Thymus (tissue), 11 donors: ENCODE measurements around the gene ULK1. TPM values are rescaled to one million over a fixed set of nuclear protein-coding genes. Genes with fewer than 3 reads are reported as not detected.
"Not testable (repeated sequence)": the region's sequence is repeated elsewhere in the genome, so short reads cannot be mapped to it uniquely, and the experiment has no call there.

Experiments used
- DNase-seq, 9 donors: peaks; one replicate each; pipeline ENCODE4 v3.0.0-alpha.2; 2013; ENCODE audit warnings: low spot score in 9 of 9, low read depth in 6 of 9, missing footprints in 1 of 9
- H3K27ac ChIP-seq, 2 donors: one replicate each; pipeline ENCODE4 v1.5.1; 2013; ENCODE audit warnings: control low read depth in 1 of 2, low read depth in 1 of 2, low read length in 1 of 2, mild to moderate bottlenecking in 1 of 2, moderate library complexity in 1 of 2
- H3K27me3 ChIP-seq, 2 donors: one replicate each; pipeline ENCODE4 v1.5.1; 2013; ENCODE audit warnings: low read length in 1 of 2; ENCODE audit not compliant: control insufficient read depth in 2 of 2, insufficient read depth in 1 of 2
- H3K36me3 ChIP-seq, 2 donors: one replicate each; pipeline ENCODE4 v1.5.1; 2013; ENCODE audit warnings: low read length in 1 of 2, mild to moderate bottlenecking in 1 of 2, moderate library complexity in 1 of 2; ENCODE audit not compliant: control insufficient read depth in 2 of 2, insufficient read depth in 2 of 2
- H3K4me1 ChIP-seq, 2 donors: one replicate each; pipeline ENCODE4 v1.5.1; 2013; ENCODE audit warnings: low read length in 2 of 2; ENCODE audit not compliant: control insufficient read depth in 2 of 2, insufficient read depth in 2 of 2
- H3K4me3 ChIP-seq, 2 donors: one replicate each; pipeline ENCODE4 v1.5.1; 2013; ENCODE audit warnings: low read length in 2 of 2, control low read depth in 1 of 2, mild to moderate bottlenecking in 1 of 2
- H3K9me3 ChIP-seq, 2 donors: one replicate each; pipeline ENCODE4 v1.5.1; 2013; ENCODE audit warnings: low read length in 1 of 2, mild to moderate bottlenecking in 1 of 2; ENCODE audit not compliant: control insufficient read depth in 2 of 2, insufficient read depth in 1 of 2
- WGBS: extraction: QIAGEN DNeasy Blood & Tissue Kit; methylation state at CpG from one replicate; pipeline ENCODE4 v1.1.7; 2013; 5-methylcytosine and 5-hydroxymethylcytosine counted together
- polyA plus RNA-seq: library from polyadenylated mRNA; stranded (reverse); fragments of 200-250 nt; gene quantifications from one replicate; pipeline ENCODE4 v1.2.3, GENCODE V29; 2013
- total RNA-seq: library from RNA; stranded (reverse); fragments of 120-200 nt; gene quantifications from one replicate; pipeline ENCODE4 v1.2.4, GENCODE V29; 2013
- donor health status: healthy.

Gene ULK1
- total and polyA plus RNA-seq, 2 donors: 4.2 to 39.2 TPM

GRCh38 chr12:131867891-131868675, 26.3 kb upstream of the ULK1 start:
- H3K4me3 ChIP-seq: no peak overlapping the region
- H3K9me3 ChIP-seq: no peaks in the 10 kb centered on the region
- WGBS: 93% methylated on average over 28 of the region's 28 CpGs
- no peaks in the 10 kb centered on the region for H3K4me1 ChIP-seq
- no peak for DNase-seq
- no peak overlapping the region for H3K27ac ChIP-seq
- H3K27me3 ChIP-seq: peaks cover 0 to 6% of the 10 kb centered on the region in 2 donors
- no peaks in the 10 kb centered on the region for H3K36me3 ChIP-seq

- Histone ChIP-seq H3K36me3 (no peaks in the 10 kb centered on the region), H3K4me1 (no peaks in the 10 kb centered on the region), H3K4me3 (no peak overlapping the region), H3K27ac (no peak overlapping the region), H3K27me3 (no peaks in the 10 kb centered on the region), H3K9me3 (peaks cover 1 to 8% of the 10 kb centered on the region in 2 donors)
- 91% methylated on average over 16 of the region's 16 CpGs for WGBS
- no peak for DNase-seq
These were observed 24.5 kb upstream of the ULK1 start for GRCh38 chr12:131869871-131870418.

GRCh38 chr12:131871677-131872076, 22.7 kb upstream of the ULK1 start:
- no peaks in the 10 kb centered on the region for H3K36me3 ChIP-seq
- no peak overlapping the region for H3K4me3 ChIP-seq
- H3K27ac ChIP-seq: no peak overlapping the region
- peaks cover 1 to 8% of the 10 kb centered on the region in 2 donors for H3K9me3 ChIP-seq
- no peaks in the 10 kb centered on the region for H3K4me1 ChIP-seq
- DNase-seq: no peak
- 95% methylated on average over 6 of the region's 6 CpGs for WGBS
- H3K27me3 ChIP-seq: no peaks in the 10 kb centered on the region

GRCh38 chr12:131872154-131873051, 22.0 kb upstream of the ULK1 start:
- Histone ChIP-seq H3K4me1 (no peaks in the 10 kb centered on the region), H3K4me3 (no peak overlapping the region), H3K9me3 (peaks cover 1 to 8% of the 10 kb centered on the region in 2 donors), H3K27ac (no peak overlapping the region), H3K36me3 (no peaks in the 10 kb centered on the region), H3K27me3 (no peaks in the 10 kb centered on the region)
- WGBS: 93% methylated on average over 21 of the region's 21 CpGs
- no peak for DNase-seq

DNA sequence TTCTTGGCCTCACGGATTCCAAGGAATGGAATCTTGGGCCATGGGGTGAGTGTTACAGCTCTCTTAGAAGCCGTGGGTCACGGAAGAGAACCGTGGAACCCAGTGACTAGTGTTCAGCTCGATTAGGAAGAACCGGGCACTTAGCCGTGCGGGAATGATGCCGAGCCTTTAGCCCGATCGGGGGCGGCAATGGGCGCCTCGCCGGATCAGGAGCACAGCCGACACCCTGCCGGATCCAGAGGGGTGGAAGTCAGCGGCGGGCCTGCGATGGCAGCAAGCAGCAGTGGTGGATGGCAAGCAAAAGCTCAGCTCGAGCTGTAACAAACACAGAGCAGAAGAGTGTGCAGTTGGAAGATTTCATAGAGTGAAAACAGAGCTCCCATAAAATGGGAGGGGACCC, 21.1 kb upstream of the ULK1 start:
- Histone ChIP-seq H3K4me1 (no peaks in the 10 kb centered on the region), H3K27me3 (no peaks in the 10 kb centered on the region), H3K27ac (no peak overlapping the region), H3K36me3 (no peaks in the 10 kb centered on the region), H3K9me3 (peaks cover 1 to 8% of the 10 kb centered on the region in 2 donors), H3K4me3 (no peak overlapping the region)
- whole genome bisulfite sequencing: 98% methylated on average over 21 of the region's 21 CpGs
- DNase-seq: no peak

GRCh38 chr12:131874972-131875371, 19.4 kb upstream of the ULK1 start:
- not testable (repeated sequence) for H3K4me3 ChIP-seq, H3K27me3 ChIP-seq, H3K36me3 ChIP-seq, H3K9me3 ChIP-seq, H3K4me1 ChIP-seq, H3K27ac ChIP-seq, DNase-seq
- WGBS: 95% methylated on average over 6 of the region's 6 CpGs

DNA sequence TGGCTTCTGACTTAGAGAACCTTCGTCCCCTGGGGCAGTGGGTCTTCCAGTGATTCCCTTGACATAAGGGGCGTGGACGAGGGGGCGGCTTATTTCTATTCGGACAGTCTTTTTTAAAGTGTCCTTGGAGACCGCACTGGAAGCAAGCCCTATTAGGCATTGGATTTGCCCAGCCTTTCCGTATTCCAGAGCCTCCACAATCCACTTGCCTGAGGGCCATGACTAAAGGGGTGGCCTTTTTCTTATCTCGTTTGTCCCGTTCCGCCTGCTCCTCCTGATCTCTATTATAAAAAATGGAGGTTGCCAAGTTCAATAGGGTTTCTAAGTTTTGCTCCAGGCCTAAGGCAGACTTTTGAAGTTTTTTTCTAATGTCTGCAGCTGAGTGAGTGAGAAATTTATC, 17.2 kb upstream of the ULK1 start:
- not testable (repeated sequence) for DNase-seq, H3K27me3 ChIP-seq, H3K36me3 ChIP-seq, H3K9me3 ChIP-seq, H3K4me1 ChIP-seq, H3K27ac ChIP-seq, H3K4me3 ChIP-seq
- 96% methylated on average over 10 of the region's 10 CpGs for WGBS

DNA sequence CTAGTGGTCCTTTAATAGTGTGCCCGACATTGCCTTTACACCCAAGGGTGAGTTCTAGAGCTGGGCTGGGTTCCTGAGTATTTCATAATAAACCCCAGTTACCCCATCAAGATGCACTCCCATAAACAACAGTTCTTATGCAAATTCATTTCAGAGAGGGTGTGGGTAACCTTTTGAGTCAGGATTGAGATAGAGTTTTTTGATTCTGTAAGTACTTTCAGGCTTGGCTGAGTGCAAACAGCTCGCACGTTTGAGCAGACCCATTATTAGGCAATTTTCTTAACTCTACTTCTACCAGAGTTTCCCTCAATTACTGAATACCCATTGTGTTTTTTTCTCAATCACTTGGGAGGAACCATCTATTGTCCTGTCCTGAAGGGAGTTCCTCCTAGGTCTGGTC, 16.0 kb upstream of the ULK1 start:
- DNase-seq, H3K36me3 ChIP-seq, H3K4me3 ChIP-seq, H3K27me3 ChIP-seq, H3K27ac ChIP-seq, H3K9me3 ChIP-seq, H3K4me1 ChIP-seq: not testable (repeated sequence)
- WGBS: 75% methylated on average over 3 of the region's 3 CpGs
